ENCODE measurements around the gene DUSP1.

DUSP1 gene

DNA sequence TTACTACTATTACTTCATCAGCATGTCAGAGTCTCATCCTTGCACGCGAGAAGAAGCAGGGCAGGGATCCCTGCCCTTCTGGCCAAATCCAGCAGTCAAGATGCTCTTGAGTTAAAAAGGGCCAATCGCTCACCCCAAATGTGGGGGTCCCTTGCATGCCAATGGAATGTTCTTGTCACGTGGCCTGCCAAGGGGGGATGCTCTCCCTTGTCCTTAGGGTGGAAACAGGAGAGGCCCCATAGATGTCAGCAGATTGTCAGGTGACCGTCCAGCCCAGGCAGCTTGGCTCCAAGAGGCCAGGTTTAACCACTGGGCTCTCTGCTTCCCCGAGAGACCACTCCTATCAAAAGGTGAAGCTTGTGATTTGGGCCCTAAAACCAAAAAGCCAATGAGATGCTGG lies 25.3 kb upstream of the DUSP1 start:
- Histone ChIP-seq H3K9ac (ENCODE audit: low read length in 2 of 2) (no peak overlapping the region), H3K27ac (ENCODE audit: low read length) (peak overlapping the region; percentile 86)

DNA sequence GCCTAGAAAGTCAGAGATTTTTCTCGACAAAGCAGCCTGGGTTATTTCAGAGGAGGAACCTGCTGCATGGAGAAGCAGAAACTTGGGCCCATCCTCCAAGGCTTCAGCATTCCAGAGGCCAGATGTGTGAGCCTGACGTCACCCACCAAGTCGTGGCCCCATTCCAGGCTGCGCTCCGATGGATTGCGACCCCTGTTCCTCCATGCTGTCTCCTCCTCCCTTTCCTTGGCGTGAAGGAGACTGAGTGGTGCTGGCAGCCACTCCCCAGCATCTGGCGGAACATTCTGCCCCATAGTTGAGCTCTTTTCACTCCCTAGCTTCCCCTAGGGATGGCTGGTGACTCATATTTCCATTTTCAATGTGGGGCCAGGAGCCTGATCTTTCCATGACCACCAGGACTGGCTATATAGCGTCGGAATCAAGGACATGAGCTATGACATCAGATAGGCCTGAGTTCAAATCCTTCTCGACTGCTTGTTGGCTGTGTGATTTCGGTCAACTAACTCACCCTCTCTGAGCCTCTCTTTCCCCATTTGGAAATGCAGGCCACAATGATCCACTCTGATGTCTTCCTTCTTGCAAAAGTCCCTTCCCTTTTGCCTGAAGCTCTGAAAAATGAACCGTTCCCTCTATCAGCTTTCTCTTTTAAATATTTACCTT lies 24.5 kb upstream of the DUSP1 start:
- peak overlapping the region in 1 of 2 donors; percentile 35 for H3K4me3 ChIP-seq (ENCODE audit: low read length in 2 of 2)

More for the DNA sequence above, 25.3 kb upstream of the DUSP1 start:
- no peaks in the 10 kb centered on the region for H3K36me3 ChIP-seq (ENCODE audit: control insufficient read depth in 2 of 2, insufficient read depth in 2 of 2, low read length in 2 of 2)
- H3K9me3 ChIP-seq (ENCODE audit: control insufficient read depth in 2 of 2, low read length in 2 of 2), result no peaks in the 10 kb centered on the region
- H3K4me3 ChIP-seq (ENCODE audit: low read length in 2 of 2), result no peak overlapping the region
- no peaks in the 10 kb centered on the region for H3K27me3 ChIP-seq (ENCODE audit: control insufficient read depth in 1 of 2, insufficient read depth in 2 of 2, low read length in 2 of 2)
- H3K4me1 ChIP-seq (ENCODE audit: control insufficient read depth, insufficient read depth, low read length), result peaks cover 28% of the 10 kb centered on the region

DNA sequence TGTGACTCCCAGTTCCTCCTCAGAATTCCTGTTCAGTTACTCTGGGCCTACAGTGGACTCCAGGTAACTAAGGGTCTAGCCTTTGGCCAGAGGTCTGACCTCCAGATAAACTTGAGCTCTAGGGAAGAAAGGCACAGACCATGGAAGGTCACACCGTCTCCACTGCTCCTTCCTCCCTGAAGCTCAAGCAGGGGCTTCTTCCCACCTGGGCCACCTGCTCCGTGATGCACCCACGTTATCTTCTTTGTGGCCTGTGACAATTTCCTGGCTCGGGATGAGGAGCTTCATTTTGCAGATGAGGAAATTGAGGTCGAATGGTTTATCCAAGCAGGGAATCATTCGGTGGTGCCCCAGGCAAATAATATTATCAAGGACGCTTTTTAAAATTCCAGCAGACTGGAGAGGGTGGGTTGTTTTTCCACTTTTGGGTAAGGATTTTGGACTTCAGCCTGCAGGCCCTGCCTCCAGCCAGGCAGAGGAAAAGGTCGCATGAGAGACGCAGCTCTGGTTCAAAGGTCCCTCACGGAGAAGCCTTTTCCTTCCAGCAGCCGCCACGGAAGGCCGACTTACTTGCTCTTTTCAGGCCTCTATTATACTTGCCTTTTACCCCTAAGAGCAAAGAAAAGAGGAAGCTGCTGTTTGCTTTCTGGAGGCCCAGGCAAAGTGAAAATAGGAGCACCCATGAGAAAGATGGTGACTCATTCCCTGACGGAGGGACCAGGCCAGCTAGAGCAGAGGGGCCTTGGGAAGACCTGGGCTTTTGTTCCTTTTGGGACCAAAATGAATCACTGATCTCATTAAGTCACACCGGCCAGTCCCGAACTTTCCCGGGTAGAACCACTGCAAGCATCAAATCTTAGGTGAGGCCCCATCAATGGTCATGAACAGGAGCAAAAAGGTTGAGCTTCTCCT lies 22.8 kb upstream of the DUSP1 start:
- H3K9me3 ChIP-seq (ENCODE audit: control insufficient read depth in 2 of 2, low read length in 2 of 2), result no peaks in the 10 kb centered on the region
- no peak overlapping the region for H3K4me3 ChIP-seq (ENCODE audit: low read length in 2 of 2)
- no peaks in the 10 kb centered on the region for H3K27me3 ChIP-seq (ENCODE audit: control insufficient read depth in 1 of 2, insufficient read depth in 2 of 2, low read length in 2 of 2)
- peaks cover 47% of the 10 kb centered on the region for H3K4me1 ChIP-seq (ENCODE audit: control insufficient read depth, insufficient read depth, low read length)
- peak overlapping the region; percentile 86 for H3K27ac ChIP-seq (ENCODE audit: low read length)
- H3K9ac ChIP-seq (ENCODE audit: low read length in 2 of 2), result no peak overlapping the region
- H3K36me3 ChIP-seq (ENCODE audit: control insufficient read depth in 2 of 2, insufficient read depth in 2 of 2, low read length in 2 of 2), result no peaks in the 10 kb centered on the region

More for the DNA sequence above, 24.5 kb upstream of the DUSP1 start:
- Histone ChIP-seq H3K9me3 (ENCODE audit: control insufficient read depth in 2 of 2, low read length in 2 of 2) (no peaks in the 10 kb centered on the region), H3K4me1 (ENCODE audit: control insufficient read depth, insufficient read depth, low read length) (peaks cover 31% of the 10 kb centered on the region), H3K27me3 (ENCODE audit: control insufficient read depth in 1 of 2, insufficient read depth in 2 of 2, low read length in 2 of 2) (no peaks in the 10 kb centered on the region), H3K9ac (ENCODE audit: low read length in 2 of 2) (peak overlapping the region; percentile 7 to 68), H3K36me3 (ENCODE audit: control insufficient read depth in 2 of 2, insufficient read depth in 2 of 2, low read length in 2 of 2) (no peaks in the 10 kb centered on the region), H3K27ac (ENCODE audit: low read length) (peak overlapping the region; percentile 86)

DNA sequence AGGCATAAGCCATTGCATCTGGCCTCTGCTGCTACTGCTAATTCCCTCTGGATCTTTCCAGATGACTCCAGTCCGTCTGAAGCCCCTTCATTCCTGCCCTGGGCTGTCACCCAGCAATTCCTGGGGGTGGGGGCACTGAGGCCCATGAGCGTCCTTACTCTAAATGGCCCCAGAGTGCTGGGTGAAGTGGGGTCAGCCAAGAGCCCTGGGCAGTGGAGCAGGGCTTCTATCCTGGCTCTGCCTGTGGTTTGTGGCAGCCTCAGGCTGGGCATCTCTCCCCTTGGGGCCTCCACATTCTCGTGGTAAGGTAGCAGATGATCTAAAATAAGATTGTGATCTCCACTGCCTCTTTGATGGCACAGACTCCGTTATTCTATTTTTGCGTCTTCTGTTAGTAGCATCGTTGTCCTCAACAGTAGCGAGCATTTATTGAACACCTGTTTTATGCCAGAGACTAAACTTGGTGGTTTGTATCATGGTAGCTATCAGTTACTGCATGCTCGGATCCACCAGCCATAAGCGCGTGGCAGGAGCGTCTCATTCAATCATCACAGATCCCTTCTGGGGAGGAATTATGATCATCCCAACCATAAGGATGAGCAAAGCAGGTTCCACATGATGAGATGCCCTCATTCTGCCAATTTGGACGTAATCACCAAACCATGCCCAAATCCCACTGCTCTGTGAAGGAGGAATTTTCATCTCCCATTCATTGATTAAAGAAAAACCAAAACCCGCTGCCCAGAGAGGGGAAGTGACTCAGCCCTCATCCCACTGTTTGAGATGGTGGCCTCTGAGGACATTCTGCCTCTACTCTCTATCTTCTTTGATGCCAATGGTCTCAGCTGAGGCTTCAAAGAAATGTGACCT lies 21.9 kb upstream of the DUSP1 start:
- no peak overlapping the region for H3K9ac ChIP-seq (ENCODE audit: low read length in 2 of 2)
- no peak overlapping the region for H3K4me3 ChIP-seq (ENCODE audit: low read length in 2 of 2)
- no peaks in the 10 kb centered on the region for H3K27me3 ChIP-seq (ENCODE audit: control insufficient read depth in 1 of 2, insufficient read depth in 2 of 2, low read length in 2 of 2)
- no peaks in the 10 kb centered on the region for H3K9me3 ChIP-seq (ENCODE audit: control insufficient read depth in 2 of 2, low read length in 2 of 2)
- H3K27ac ChIP-seq (ENCODE audit: low read length), result peak overlapping the region; percentile 86
- no peaks in the 10 kb centered on the region for H3K36me3 ChIP-seq (ENCODE audit: control insufficient read depth in 2 of 2, insufficient read depth in 2 of 2, low read length in 2 of 2)
- H3K4me1 ChIP-seq (ENCODE audit: control insufficient read depth, insufficient read depth, low read length), result peaks cover 52% of the 10 kb centered on the region

DNA sequence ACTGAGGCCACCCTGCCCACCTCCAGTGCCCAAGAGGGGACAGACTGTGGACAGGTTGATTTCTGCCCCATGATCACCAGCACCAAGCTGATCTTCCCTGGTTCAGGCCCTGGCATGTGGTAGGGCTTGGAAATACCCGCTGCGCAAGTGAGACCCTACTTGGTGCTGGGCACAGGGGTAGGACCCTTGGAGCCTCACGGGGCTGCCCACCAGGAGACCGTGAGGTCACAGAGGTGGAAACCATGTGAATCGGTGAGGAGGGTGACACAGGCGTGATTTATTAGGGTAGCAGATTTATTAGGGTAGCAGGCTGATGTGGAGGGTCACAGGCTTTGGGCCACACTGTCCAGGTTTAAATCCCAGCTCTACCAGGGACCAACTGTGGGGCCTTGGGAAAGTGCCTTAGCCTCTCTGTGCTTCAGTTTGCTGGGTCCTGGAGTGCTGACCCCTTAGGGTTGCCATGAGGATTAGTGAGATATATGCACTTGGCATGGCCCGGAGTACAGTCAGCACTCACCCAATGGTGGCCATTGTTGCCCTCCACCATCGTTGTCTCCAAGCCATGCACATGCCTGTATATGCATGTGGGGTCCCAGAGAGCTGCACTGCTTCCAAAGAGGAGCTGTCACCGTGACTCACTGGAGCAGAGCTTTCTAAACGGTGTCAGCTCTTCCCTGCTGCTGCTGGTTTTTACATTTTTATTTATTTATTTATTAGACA lies 20.9 kb upstream of the DUSP1 start:
- no peak overlapping the region for H3K4me3 ChIP-seq (ENCODE audit: low read length in 2 of 2)
- H3K9me3 ChIP-seq (ENCODE audit: control insufficient read depth in 2 of 2, low read length in 2 of 2), result no peaks in the 10 kb centered on the region
- H3K36me3 ChIP-seq (ENCODE audit: control insufficient read depth in 2 of 2, insufficient read depth in 2 of 2, low read length in 2 of 2), result no peaks in the 10 kb centered on the region
- H3K27ac ChIP-seq (ENCODE audit: low read length), result no peak overlapping the region
- no peaks in the 10 kb centered on the region for H3K27me3 ChIP-seq (ENCODE audit: control insufficient read depth in 1 of 2, insufficient read depth in 2 of 2, low read length in 2 of 2)
- peaks cover 57% of the 10 kb centered on the region for H3K4me1 ChIP-seq (ENCODE audit: control insufficient read depth, insufficient read depth, low read length)
- no peak overlapping the region for H3K9ac ChIP-seq (ENCODE audit: low read length in 2 of 2)

DNA sequence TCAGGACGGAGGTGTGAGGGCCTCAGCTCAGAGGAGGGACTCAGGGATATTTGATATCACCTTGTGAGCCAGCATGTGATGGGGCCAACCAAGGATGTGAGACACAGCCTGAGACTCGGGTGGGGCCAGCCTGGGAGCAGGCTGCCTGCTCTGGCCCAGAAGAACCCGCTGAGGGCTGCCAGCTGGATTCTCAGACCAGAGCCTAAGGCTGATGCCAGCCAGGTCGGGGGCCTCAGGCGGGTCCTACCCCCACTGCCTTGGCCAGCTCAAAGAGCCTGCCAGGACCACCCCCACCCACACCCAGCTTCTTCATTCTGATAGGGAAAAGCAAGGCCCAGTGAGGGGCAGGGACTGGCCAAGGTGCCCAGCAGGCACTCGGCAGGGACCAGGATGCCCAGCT lies 20.3 kb upstream of the DUSP1 start:
- no peak overlapping the region for H3K9ac ChIP-seq (ENCODE audit: low read length in 2 of 2)
- H3K27me3 ChIP-seq (ENCODE audit: control insufficient read depth in 1 of 2, insufficient read depth in 2 of 2, low read length in 2 of 2), result no peaks in the 10 kb centered on the region
- no peaks in the 10 kb centered on the region for H3K9me3 ChIP-seq (ENCODE audit: control insufficient read depth in 2 of 2, low read length in 2 of 2)
- no peaks in the 10 kb centered on the region for H3K36me3 ChIP-seq (ENCODE audit: control insufficient read depth in 2 of 2, insufficient read depth in 2 of 2, low read length in 2 of 2)
- H3K4me3 ChIP-seq (ENCODE audit: low read length in 2 of 2), result no peak overlapping the region
- no peak overlapping the region for H3K27ac ChIP-seq (ENCODE audit: low read length)
- H3K4me1 ChIP-seq (ENCODE audit: control insufficient read depth, insufficient read depth, low read length), result peaks cover 55% of the 10 kb centered on the region

DNA sequence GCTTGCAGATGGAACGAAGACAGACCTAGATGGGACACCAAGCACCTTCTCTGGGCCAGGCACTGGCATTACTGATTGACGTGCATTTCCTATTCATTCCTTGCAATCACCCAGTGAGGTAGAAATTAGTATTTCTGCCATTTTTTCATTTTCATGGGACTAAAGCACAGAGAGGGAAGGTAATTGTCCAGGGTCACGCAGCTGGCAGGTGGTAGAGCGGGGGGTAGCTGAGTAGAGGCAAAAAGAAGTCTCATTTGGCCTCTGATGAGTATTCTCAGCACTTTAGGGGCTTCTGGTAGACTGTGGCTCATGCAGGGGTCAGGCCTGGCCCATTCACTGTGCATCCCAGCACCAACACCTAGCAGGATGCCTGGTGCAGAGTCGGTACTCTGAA lies 19.5 kb upstream of the DUSP1 start:
- Histone ChIP-seq H3K27ac (ENCODE audit: low read length) (no peak overlapping the region), H3K27me3 (ENCODE audit: control insufficient read depth in 1 of 2, insufficient read depth in 2 of 2, low read length in 2 of 2) (no peaks in the 10 kb centered on the region), H3K9ac (ENCODE audit: low read length in 2 of 2) (no peak overlapping the region), H3K9me3 (ENCODE audit: control insufficient read depth in 2 of 2, low read length in 2 of 2) (no peaks in the 10 kb centered on the region), H3K4me1 (ENCODE audit: control insufficient read depth, insufficient read depth, low read length) (peaks cover 47% of the 10 kb centered on the region), H3K36me3 (ENCODE audit: control insufficient read depth in 2 of 2, insufficient read depth in 2 of 2, low read length in 2 of 2) (no peaks in the 10 kb centered on the region), H3K4me3 (ENCODE audit: low read length in 2 of 2) (no peak overlapping the region)

DNA sequence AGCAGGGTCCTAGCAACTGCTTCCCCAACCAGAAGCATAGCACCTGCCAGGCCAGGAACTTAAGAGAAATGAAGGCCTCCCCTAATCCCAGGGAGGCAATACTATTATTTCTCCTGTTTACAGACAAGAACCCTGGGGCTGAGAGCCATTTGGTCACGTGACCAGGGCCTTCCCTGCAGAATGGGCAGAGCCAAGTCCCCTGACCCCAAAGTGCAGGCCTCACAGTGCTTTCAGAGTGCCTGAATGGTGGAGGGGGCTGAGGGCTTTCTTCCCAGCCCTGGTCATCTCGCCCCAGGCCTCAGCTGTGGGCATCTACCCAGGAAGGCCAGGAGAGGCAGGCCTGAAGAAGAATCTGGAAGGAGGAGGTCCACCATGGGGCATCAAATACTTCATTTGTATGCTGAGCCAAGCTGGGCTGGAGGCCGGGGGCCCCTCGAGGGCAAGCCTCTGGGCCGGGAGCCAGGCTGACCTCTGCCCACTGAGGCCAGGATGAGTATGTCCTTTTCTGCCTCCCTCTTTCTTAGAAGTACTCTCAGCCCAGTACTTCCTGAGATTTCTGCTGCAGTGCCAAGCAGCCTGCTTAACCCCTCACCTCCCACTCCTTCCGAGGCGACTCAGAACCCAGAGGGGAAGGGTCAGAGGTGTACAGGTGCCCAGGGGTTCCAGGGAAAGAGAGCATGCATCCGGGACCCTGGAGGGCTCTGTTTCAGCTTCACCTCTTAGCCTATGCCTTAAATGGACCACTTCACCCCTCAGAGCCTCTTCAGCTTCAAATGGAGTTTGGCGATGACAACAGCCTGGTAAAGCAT lies 18.9 kb upstream of the DUSP1 start:
- peaks cover 41% of the 10 kb centered on the region for H3K4me1 ChIP-seq (ENCODE audit: control insufficient read depth, insufficient read depth, low read length)
- no peaks in the 10 kb centered on the region for H3K36me3 ChIP-seq (ENCODE audit: control insufficient read depth in 2 of 2, insufficient read depth in 2 of 2, low read length in 2 of 2)
- peak overlapping the region; percentile 53 for H3K27ac ChIP-seq (ENCODE audit: low read length)
- H3K27me3 ChIP-seq (ENCODE audit: control insufficient read depth in 1 of 2, insufficient read depth in 2 of 2, low read length in 2 of 2), result no peaks in the 10 kb centered on the region
- no peak overlapping the region for H3K4me3 ChIP-seq (ENCODE audit: low read length in 2 of 2)
- H3K9ac ChIP-seq (ENCODE audit: low read length in 2 of 2), result peak overlapping the region; percentile 22 to 36
- H3K9me3 ChIP-seq (ENCODE audit: control insufficient read depth in 2 of 2, low read length in 2 of 2), result no peaks in the 10 kb centered on the region

DNA sequence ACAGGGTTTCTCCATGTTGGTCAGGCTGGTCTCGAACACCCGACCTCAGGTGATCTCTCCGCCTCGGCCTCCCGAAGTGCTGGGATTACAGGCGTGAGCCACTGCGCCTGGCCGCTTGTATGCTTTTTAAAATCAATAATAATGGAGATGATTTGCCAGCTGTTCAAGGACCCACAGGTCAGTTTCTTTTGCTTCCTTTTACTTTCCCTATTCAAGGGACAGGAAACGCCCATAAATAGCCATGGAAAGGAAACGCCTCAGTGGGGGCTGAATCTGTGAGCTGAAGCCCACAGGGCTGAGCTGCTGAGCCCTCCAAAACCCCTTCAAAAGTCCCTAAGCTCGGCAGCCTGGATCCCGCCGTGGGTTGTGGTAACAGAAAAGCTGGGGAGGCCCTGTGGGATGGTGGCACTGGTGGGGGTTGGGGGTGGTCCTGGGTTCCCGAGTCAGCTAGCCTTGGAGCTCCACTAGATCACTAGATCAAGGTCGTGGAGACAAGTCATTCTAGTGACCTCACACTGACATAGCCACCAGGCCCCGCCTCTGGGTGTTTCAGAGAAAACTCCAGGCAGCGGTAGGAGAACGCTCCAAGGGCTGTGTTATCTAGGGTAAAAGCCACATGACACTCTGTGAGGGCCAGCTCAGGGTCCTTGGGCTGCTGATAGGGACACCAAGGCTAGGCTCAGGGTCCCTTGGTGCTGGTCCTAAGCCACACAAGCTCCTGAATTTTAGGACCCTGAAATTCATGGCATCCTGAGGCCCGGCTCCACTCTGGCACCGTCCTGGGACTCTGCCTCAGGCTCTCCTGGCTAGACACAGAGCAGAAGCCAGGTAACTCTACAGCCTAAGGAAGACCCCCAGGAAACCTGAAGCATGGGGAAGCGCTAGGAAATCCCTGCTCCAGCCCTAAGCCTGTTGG lies 18.0 kb upstream of the DUSP1 start:
- Histone ChIP-seq H3K36me3 (ENCODE audit: control insufficient read depth in 2 of 2, insufficient read depth in 2 of 2, low read length in 2 of 2) (no peaks in the 10 kb centered on the region), H3K4me1 (ENCODE audit: control insufficient read depth, insufficient read depth, low read length) (peaks cover 34% of the 10 kb centered on the region), H3K9me3 (ENCODE audit: control insufficient read depth in 2 of 2, low read length in 2 of 2) (no peaks in the 10 kb centered on the region), H3K4me3 (ENCODE audit: low read length in 2 of 2) (peak overlapping the region in 1 of 2 donors; percentile 8), H3K9ac (ENCODE audit: low read length in 2 of 2) (peak overlapping the region; percentile 22 to 36), H3K27me3 (ENCODE audit: control insufficient read depth in 1 of 2, insufficient read depth in 2 of 2, low read length in 2 of 2) (no peaks in the 10 kb centered on the region), H3K27ac (ENCODE audit: low read length) (peak overlapping the region; percentile 53)
